ENCODE data around the gene SMYD3.

- TF ChIP-seq CTCF (IDR thresholded peaks at IDR 0.05) (no peak), POLR2A (IDR thresholded peaks at IDR 0.05) (no peak)
Observed at GRCh38 chr1:245810789-245811337, 696.2 kb downstream of the SMYD3 start.

Data from adrenal gland (tissue), 5 donors.